ENCODE results near the gene SERPINA9.
"Not testable (repeated sequence)": the region's sequence is repeated elsewhere in the genome, so short reads cannot be mapped to it uniquely, and the experiment has no call there.

The SERPINA9 gene

DNA sequence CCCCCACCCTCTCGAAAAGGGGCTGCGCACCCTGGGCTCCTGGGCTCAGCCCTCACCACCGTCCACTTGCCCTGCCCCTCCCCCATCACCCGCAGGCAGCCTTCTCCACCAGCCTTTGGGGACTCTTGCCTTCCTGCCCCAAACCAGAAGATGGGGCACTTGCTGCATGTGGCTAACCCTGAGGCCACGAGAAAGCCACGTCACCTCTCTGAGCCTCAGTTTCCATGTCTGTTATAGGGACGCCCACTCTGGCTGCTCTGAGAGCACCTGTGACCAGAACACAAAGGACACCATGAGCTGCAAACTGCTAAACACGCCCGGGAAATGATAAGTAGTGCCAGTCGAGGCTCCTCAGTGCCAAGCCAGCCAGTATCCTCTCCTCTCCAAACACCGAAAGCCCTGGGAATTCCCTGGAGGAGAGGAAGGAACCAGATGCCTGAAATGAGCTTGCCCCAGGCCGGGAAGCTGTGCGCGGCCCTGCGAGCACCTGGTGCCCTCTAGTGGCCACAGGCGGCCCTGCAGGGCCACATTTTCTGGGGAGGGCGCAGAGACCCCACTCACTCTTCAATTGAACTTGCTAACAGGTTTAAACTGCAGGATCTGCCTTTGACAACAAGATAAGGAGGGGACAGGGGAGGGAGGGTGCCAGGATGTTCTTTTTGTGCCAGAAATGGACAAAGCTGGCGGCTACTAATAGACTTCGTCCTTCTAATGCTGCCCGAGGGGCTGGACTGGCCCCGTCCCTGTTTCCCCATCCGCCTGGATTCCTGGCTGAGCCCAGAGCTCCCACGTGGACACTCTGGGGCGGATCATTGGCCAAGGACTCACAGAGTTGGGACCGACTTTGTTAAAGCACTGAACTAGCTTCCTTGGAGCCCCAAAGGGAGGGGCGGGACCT, 10.2 kb upstream of the SERPINA9 start:
- DNase-seq (ENCODE audit: low read depth) = no peak

DNA sequence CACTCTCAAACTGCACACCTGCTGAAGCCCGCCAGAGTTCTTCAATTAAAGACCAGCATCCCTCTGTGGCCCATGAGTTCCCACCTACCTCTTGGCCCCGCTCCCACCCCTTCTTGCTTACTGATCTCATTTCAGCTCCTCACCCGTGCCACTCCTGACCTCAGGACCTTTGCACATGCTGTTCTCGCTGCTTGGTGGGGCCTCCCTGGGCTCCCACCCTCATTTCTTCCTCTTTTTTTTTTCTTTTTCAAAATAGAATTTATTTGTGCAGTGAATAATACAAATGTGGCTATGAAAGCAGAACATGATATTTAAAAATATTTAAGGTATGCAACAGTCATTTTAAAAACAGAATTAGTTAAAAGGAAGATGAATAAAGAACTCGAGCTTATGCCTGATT, 8.5 kb upstream of the SERPINA9 start:
- no peak for DNase-seq (ENCODE audit: low read depth)

DNA sequence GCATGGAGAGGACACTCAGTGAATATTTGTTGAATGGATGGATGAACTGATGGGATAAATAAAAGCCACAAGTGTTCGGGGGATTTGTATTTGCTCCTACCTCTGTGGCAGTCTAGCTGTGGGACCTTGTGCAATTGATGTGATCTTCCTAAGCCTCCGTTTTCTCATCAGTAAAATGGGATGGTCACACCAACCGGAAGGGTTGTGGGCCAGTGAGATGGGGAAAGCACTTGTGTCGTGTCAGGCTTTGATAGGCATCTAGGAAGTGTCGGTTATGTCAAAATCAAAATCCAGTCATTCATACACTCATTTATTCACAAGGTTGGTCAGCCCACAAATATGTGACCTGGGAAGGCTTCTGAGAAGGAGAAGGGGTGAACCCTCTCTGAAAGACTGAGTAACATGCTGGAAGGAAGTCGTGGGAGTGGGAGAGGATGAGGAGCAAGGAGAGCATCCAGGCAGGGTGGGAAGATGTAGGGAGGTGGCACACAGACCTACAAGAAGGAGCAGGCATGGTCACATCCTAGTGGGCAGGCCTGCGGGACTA, 7.8 kb upstream of the SERPINA9 start:
- no peak for DNase-seq (ENCODE audit: low read depth)

DNA sequence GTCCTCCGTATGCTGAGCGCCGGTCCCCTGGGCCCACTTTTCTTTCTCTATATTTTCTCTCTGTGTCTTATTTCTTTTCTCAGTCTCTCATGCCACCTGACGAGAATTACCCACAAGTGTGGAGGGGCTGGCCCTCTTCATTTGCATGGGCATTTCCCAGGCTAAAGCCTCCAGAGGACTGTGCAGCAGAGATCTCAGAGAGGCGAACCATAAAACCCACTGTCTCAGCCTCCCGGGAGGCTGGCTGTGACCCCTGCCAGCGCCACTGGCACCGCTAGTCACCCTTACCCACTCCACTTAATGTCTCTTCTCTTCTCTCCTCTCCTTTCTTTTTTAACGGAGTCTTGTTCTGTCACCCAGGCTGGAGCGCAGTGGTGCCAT, 7.1 kb upstream of the SERPINA9 start:
- no peak for DNase-seq (ENCODE audit: low read depth)

DNA sequence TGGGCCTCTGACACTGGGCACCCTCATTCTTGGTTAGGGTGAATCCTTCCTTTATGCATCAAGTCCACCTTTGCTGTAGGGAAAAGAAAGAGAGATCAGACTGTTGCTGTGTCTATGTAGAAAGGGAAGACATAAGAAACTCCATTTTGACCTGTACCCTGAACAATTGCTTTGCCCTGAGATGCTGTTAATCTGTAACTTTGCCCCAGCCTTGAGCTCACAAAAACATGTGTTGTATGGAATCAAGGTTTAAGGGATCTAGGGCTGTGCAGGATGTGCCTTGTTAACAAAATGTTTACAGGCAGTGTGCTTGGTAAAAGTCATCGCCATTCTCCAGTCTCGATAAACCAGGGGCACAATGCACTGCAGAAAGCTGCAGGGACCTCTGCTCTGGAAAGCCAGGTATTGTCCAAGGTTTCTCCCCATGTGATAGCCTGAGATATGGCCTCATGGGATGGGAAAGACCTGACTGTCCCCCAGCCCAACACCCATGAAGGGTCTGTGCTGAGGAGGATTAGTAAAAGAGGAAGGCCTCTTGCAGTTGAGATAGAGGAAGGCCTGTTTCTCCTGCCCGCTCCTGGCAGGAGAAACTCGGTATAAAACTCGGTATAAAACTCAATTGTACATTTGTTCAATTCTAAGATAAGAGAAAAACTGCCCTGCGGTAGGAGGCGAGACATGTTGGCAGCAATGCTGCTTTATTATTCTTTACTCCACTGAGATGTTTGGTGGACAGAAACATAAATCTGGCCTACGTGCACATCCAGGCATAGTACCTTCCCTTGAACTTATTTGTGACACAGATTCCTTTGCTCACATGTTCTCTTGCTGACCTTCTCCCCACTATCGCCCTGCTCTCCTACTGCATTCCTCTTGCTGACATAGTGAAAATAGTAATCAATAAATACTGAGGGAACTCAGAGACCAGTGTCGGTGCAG, 6.4 kb upstream of the SERPINA9 start:
- DNase-seq (ENCODE audit: low read depth) = not testable (repeated sequence)

DNA sequence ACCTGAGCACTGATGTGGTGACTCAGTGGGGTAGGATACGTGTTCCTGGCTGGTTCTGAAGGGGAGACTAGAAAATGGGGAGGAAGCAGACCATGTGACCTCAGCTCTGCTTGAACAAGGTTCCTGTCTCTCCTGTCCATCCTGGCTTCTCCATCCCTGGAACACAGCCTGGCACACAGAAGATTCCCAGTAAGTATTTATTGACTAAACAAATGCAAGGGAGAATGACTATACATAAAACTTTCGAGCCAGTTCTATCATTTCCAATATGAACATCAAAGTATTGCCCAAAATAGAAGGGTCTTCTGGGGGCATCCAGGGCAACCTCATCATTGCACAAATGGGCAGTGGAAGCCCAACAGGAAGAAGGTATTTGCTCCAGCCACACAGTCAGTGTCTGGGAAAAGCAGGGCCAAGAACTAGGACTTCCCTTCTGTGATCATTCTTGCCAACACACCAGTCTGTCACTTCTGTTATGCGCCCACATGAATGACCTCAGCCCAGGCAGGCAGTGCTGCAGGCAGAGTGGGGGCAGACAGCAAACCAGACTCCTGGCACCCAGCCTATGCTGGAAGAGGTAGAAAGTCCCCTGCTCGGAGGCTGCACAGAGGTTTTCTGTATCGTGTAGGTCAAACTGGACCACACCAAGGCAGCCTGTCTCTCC, 5.6 kb upstream of the SERPINA9 start:
- no peak for DNase-seq (ENCODE audit: low read depth)

DNA sequence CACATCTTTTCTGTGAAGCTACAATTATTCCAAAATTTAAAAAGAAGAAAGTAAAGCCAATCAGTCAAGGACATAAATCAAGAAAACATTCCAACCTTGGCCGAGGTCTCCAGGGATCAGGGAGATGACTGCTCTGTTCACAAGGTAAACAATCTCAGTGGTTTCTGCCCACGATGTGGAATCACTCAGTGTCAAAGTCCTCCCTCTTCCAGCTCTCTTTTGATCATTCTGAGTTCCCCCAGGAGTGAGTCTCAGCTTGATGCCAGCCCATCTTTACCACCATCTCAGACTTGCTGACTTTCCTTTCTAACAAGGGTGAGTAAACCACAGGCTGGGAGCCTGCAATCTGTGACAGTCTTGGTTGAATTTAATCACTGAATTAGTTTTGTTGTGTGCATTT, 4.8 kb upstream of the SERPINA9 start:
- DNase-seq (ENCODE audit: low read depth) = no peak

DNA sequence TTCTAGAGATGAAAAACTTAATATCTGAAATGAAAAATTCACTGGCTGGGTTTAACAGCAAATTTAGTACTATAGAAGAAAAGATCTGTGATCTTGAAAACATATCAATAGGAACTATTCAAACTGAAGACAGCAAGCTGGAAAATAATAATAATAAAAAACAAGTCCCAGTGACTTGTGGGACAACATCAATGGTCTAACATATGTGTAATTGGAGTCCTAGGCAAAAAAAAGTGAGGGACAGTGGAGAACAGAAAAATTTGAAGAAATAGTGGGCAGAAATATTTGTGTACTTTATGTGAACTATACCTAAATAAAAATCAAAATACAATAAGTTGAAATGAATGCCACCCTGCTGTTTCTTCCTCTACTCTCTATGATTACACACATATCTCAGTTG, 2.4 kb upstream of the SERPINA9 start:
- no peak for DNase-seq (ENCODE audit: low read depth)

DNA sequence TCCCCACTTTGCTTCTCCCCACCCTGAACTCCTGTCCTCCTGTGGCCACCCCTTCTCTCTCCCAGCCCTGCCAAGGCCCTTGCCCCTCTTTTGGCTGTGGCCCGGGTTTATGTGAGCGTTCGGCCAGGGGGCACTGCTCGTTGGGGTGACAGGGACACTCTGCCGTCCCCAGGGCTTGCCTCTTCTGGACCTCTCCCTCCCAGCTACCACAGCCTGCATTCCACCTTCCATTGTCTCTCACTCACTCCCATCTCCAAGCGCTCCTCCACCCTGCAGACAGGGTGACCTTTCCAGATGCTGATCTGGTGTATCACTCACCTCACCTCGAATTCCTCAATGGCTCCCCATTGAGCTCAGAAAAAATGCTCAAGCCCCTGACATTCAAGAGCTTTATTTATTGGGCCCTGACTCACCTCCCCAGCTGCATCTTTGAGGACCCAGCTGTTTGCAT, 1.4 kb downstream of the SERPINA9 start:
- DNase-seq (ENCODE audit: low read depth) = no peak

DNA sequence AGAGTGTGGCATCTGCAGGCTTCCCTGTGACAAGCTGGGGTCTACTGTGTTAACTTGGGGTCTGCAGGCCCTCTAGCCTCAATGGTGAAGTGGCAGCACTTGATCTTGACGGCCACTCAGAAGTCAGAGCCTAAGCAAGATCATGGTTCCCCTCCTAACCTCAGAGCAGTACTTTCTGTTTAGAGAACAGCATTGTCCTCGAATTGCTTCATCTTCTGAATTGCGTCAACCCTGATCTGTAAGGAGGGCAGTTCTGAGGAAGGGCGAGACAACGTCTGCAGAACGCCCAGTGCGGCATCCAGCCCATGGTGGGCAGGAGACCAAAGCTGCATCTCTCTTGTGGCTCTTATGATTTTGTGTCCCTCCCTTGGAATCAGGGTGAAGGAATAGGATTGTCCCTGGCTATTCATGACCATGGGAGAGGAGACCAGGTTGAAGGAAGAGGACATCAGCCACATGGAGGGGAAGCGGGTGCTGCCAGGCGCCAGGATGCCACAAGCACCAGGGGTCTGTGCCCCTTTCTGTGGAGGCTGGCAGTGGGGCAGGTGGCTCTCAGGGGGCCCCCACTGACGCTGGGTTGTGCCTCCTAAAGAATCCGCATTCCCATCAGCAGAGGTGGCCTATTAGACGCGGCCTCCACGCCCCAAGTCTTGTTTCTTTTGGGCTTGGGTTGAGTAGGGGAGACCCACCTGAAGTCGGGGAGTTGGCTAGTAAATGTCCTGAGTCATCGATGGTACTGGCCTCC, 2.2 kb downstream of the SERPINA9 start:
- DNase-seq (ENCODE audit: low read depth) = no peak

DNA sequence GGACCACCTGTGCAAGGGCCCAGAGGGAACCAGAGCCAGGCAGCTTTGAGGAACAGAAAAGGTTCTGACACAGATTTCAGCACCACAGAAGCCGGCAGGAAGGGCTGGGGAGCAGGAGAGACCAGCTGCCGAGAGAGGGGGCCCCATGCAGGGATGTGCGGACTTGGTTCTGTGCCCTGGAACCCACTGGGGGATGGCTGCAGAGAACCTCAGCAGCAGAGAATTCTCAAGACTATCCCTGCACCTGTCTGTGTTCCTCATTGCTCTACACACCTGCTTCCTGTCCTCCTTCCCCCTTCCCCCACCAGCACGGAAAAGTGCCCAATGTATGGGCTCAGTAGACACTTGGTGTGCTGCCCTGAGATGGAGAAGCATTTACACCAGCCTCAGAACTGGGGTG, 3.2 kb downstream of the SERPINA9 start:
- DNase-seq (ENCODE audit: low read depth) = no peak

DNA sequence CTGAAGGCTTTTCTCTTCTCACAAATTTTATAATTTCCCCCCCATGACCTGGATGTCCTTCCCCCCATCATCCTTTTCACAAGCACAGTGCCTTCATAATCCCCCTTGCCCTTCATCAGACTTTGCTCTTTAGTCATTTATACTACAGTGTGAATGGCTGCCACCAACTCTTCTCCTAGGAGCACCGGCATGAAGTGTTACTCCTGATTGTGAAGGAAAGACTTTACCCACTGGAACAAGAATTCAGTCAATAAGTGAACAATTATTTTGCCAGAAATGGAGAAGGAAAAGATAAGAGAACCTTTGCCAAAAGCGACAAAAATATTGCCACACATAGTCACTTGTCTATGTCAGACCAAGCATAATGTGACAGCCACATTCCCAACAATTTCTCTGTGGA, 5.0 kb downstream of the SERPINA9 start:
- no peak for DNase-seq (ENCODE audit: low read depth)

DNA sequence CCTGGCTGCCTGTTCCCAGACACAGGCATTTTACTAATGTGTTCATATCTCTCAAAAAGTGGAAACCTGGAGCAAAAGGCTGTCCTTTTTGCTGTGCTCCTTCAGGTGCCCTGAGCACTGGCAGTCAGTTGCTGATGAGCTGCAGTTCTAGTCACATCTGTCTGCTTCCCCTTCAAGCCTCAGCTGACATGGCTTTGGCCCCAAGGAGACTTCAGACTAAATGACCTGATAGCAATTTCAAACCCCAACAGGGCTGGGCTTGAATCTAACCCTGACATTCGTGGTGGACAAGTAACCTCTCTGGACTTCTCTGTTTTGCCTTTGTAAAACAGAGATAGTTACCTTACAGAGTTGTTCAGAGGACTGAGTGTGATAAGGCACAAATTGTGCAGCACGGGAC, 5.7 kb downstream of the SERPINA9 start:
- no peak for DNase-seq (ENCODE audit: low read depth)

DNA sequence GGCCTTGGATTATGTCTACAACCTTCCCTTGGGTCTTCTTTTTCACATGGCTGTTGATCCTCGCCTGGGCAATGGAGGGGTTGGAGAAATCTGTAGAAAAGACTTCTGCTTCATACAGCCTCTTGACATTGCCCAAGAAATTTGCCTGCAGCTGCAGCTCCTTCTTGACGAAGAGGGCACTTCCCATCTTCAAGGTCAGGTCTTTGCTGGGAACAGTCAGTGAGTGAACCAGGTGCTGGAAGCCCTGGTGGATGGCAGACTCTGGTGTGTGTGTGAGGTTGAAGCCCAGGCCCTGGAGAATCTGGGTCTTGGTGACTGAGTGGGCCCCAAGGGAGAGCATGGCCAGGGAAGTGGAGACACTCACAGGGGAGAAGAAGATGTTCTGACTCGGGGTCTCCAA, 6.7 kb downstream of the SERPINA9 start:
- DNase-seq (ENCODE audit: low read depth) = no peak

DNA sequence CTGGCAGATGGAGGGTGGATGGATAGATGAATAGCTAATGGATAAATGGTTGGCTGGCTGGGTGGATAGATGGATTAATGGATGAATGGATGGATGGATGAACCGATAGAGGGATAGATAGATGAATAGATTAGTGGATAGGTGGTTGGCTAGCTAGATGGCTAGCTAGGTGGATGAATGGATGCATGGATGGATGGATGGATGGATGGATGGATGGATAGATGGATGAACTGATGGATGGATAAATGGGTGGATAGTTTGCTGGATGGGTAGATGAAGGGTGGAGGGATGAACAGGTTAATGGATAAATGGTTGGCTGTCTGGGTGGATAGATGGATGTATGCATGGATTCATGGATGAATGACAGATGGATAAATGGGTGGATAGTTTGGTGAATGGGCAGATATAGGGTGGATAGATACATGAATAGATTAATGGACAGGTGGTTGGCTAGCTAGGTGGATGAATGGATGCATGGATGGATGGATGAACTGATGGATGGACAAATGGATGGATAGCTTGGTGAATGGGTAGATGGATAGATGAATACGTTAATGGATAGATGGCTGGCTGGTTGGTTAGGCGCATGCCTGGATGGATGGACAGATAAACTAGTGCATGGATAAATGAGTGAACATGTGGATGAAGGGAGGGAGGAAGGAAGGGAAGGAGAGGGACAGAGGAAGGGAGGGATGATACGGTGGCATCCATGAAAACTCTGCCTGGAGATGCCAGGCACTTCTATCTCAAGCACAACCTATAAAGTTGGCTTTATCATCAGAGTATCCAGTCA, 8.1 kb downstream of the SERPINA9 start:
- no peak for DNase-seq (ENCODE audit: low read depth)

DNA sequence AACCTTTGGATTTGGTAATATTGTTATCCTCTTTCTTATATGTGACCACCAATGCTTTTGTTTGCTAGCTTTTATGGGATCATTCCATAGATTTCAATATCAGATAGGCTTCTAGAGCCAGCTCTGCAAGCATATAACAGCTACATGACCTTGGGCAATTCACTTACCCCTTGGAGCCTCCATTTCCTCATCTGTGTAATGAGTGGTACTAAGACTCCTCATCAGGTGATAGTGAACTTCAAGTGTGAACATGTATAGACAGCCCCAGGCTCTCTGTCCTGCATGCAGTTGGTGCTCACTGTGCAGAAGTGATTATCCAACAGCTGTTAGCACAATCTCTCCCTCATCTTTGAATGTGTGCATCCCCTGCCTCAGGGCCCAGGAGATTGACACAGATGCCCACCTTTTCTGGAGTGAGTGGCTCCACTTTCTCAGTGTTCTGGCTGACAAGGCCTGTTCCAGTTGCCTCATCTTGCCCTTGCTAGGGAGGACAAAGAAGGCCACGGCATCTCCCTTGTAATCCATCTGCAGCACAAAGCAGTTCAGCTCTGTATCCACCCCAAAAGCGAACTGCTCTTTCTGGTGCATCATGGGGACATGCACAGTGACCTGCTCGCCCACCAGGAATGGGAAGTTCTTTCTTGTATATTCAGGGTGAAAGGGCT, 9.2 kb downstream of the SERPINA9 start:
- no peak for DNase-seq (ENCODE audit: low read depth)

DNA sequence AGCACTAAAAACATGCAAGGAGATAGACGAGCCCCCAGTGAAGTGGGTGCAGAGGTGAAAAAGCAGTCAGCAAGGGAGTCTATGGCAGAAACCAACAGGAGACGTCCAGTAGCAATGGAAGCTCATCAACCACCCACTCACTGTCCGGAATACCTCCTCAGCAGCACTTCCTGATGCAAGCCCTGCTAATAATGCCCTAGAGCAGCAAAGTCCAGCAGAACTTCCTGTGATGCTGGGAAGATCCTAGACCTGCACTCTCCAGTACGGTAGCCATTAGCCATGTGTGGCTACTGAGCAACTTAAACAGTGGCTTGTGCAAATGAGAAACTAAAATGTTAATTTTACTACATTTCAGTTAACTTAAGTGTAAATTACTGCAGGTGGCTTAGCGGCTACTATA, 11.0 kb downstream of the SERPINA9 start:
- DNase-seq (ENCODE audit: low read depth) = no peak

DNA sequence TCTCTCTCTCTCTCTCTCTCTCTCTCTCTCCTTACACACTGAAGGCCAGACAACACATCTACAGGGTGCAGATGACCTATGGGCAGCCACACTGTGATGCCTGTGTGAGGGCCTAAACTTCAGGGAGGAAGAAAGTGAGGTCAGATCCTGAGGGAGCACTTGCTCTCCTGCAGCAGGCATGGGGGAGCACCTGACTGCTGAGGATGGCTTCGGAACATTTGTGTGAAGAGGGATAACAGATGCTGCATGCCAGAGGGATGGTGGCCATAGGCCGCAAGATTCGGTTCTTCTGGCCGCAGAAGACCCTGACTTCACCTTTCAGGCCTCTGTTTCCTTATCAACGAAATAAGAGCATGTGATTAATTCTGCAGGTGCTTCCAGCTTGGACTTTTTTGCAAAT, 11.7 kb downstream of the SERPINA9 start:
- DNase-seq (ENCODE audit: low read depth) = no peak

DNA sequence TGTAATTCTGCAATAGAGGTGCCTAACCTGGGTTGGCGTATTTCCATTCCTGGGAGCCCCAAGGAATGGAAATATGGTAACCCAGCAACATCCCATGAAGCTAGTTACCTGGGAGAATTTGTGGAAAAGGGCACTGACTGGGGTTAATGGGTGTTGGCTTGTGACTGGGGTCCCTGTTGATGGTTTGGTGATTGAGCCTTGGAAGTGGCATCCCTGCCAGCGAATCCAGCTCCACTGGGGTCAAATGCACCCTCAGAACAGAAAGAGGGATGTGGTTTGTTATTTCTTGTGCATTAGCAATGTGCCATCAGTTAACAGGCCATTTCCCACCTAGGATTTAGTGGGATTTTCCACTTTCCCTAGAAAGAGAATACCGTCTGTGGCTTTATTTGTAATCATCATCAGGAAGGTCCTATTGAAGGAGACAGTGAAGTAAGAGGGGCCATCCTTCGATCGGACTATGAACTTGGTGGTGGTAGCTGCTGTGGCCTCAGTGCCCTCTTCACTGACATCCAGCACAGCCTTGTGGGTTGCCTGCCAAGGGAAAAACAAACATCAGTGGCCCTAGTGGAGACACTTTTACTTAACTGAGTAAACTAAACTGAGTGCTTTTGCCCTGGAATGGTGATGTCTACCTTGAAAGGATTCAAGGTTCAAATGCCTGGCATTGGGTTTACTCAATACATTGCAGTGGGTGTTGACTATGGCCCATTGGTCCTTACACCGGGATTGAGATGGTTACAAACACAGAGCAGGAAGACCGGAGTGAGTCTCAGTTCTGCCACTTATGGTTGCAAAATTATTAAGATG, 13.0 kb downstream of the SERPINA9 start:
- no peak for DNase-seq (ENCODE audit: low read depth)
